ENCODE data around the gene PPP5C. TPM values are rescaled to one million over a fixed set of nuclear protein-coding genes. Genes with fewer than 3 reads are reported as not detected.
A peak's percentile ranks its signal among the peaks of the same experiment; 100 is the strongest.

The PPP5C gene
- polyA plus RNA-seq, 3 donors = 102 to 106 (median 104) TPM

DNA sequence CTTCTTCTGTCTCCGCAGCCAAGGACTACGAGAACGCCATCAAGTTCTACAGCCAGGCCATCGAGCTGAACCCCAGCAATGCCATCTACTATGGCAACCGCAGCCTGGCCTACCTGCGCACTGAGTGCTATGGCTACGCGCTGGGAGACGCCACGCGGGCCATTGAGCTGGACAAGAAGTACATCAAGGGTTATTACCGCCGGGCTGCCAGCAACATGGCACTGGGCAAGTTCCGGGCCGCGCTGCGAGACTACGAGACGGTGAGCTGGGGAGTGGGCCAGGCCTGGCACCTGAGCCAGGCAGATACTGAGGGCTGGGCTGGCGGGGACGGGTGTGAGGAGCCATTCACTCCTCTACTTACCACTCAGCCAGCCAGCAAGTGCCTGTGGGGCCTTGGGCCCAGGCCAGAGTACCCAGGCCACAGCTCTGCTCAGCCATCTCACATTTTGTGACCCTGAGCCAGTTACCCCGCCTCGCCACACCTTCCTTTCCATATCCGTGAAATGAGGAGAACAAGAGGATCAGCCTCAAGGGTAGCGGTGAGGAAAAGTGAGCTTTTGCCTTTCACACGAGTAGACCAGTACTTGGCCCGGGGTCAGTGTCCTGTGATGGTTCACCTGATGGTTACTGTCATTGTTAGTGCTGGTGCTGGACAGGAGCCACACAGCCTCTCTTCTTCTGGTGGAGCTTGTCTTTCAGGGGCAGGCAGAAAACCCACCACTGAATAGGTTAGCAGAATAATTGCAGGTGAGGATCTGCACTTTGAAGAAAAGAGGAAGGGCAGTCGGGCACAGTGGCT lies 7.0 kb downstream of the PPP5C start:
- DNase-seq (ENCODE audit: extremely low read depth in 1 of 11, low read depth in 9 of 11, low spot score in 4 of 11) = no peak

DNA sequence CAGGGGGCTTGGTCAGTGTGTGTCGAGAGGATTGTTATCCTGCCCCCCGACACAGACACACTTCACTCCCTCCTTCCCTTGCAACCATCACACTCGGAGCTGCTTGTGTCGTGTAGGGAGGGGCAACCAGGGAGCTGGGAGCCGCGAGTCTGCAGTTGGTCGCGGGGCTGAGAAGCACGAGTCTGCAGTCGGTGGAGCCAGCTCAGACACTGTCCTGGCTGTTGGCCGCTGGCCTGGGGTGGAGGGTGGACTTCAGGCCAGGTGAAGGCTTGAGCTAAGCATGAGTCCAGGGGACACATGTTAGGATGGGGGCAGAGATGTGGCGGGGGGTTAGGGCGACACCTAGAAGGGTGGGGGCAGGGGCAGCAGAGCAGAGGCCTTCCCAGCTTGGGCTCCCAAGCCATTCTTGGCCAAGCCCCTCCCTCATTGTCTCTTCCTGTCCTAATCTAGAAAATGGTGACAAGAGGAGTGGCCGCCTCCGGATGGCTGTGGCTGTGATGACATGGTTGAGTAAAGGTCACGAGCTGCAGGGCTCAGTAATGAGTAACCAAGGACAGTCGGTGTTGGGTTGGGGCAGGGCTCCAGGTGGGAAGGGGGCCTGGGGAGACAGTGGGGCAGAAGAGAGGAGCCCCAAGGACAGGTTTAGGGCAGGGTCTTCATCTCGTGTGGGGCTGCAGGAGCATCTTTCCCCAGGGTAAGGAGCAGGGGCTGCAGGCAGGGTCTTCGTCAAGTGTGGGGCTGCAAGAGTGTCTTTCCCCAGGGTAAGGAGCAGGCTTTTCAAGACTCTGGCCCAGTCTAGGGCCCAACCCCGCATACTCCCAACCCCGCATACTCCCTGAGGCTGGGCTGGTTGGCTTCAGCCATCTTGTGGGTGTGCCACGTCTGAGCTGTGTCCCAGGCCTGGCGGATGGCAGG lies 8.6 kb downstream of the PPP5C start:
- no peak for DNase-seq (ENCODE audit: extremely low read depth in 1 of 11, low read depth in 9 of 11, low spot score in 4 of 11)

DNA sequence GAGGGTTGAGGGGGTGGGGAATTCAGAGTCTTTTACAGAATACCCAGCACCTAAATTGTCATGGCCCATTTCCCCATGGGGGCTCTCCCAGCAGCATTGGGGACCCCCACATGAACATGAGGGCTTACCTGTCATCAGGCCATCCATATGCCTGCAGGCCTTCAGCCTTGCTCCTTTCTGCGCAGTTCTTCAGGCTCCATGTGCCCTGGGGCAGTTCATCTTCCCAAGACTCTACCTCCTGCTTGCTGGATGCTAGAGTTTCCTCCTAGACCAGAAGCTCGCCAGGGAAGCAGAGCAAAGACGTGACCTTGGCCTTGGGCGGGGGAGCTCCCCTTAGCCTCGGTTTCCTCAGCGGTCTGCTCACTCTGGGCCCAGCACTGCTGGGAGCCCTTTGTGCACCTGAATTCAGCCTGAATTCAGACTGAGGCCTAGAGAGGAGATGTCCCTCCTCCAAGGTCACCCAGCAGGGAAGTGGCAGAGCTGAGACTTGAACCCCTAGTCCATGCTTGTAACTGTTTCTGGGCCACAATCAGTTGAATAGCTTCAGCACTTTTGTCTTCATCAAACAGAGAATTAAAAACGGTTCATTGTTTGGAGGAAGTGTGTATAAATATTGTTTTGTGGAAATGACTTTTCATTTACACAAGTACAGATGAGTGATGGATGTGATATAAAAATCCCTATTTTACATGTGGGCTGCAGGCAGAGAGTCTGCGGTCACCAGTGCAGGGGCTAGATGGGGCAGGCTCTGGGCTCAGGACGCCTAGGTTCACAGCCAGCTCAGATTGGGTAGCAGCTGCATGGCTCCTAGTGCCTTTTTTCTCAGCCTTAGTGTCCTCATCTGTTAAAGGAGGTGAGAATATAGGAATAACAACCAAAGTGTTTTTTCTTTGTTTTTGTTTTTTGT lies 9.5 kb downstream of the PPP5C start:
- DNase-seq (ENCODE audit: extremely low read depth in 1 of 11, low read depth in 9 of 11, low spot score in 4 of 11) = no peak

DNA sequence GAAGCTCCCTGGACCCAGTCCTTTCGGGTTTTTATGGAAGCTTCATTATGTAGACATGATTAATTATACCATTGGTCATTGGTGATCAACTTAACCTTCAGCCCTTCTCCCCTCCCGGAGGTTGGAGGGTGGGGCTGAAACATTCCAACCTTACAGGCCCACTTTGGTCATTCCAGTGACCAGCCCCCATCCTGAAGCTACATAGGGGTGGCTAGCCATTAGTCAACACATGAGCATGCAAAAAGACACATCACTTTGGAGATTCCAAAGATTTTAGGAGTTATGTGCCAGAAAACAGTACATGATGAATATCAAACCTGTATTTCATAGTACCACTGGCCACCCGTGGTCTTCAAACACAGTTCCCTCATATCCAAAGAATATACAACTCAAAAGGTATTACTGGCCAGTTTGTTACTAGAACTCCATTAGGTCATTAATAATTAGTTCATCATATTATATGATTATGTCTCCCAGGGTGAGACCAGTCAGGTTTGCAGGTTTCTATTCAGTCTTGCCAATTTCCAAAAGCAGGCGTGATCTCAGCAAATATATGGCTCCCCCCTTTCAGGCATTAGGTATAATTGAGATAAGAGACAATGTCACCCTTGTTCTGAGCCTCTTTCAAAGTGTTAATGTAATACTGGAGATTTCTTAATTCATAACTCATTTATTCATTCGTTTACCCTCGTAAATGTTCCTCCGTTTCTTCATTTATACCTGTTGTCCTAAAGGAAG lies 11.1 kb downstream of the PPP5C start:
- DNase-seq (ENCODE audit: extremely low read depth in 1 of 11, low read depth in 9 of 11, low spot score in 4 of 11) = no peak

DNA sequence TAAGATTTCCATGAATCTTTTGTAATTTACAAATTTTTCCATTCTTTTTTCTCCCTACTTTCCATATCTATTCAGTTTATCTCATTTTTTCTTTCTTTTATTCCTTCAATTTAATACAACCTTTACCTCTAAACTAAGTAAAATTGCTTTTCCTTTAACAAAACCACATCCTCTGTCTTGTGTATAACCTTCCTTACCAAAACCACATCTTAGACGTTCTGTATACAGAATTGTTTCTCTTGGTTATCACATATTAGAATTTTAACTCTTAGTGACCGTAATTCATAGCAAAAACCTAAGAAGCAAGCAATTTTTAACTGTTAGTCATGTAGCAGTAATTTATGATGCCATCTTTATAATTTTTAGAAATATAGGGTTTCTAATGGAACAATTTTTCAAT lies 15.0 kb downstream of the PPP5C start:
- no peak for DNase-seq (ENCODE audit: extremely low read depth in 1 of 11, low read depth in 9 of 11, low spot score in 4 of 11)

DNA sequence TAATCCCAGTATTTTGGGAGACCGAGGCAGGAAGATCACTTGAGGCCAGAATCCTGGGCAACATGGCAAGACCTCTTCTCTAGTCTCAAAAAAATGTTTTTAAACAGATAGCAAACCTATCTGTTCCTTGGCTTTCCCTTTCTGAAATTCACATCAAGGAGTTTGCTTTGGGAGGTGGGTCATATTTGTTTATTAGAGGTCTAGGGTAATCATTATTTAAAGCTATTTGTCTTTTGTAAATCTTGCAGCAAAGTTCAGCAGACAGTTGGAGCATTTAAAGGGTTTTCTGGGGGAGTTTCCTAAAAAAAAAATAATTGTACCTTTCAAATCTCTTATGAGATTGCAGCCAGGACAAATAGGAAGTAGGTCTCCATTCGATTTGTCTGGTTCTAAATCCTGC lies 17.5 kb downstream of the PPP5C start:
- no peak for DNase-seq (ENCODE audit: extremely low read depth in 1 of 11, low read depth in 9 of 11, low spot score in 4 of 11)

DNA sequence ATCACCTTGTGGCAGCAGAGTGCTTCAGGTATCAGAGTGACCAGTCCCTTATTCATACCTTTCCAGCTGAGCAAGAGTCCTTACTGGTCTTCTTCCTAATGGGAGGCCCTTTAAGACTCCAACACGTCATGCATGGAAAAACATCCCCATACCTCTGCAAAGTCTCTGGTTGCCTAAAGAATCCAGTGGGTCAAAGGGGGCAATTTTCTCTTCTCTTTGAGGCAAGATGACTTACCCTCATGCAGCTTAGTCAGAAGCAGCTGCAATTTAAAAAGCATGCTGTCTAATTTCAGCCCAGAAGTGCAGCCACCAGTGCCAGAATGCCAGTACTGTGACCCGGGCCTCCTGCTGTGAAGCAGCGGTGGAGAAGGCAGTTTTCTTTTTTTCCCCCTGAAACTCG lies 18.7 kb downstream of the PPP5C start:
- DNase-seq (ENCODE audit: extremely low read depth in 1 of 11, low read depth in 9 of 11, low spot score in 4 of 11) = no peak

DNA sequence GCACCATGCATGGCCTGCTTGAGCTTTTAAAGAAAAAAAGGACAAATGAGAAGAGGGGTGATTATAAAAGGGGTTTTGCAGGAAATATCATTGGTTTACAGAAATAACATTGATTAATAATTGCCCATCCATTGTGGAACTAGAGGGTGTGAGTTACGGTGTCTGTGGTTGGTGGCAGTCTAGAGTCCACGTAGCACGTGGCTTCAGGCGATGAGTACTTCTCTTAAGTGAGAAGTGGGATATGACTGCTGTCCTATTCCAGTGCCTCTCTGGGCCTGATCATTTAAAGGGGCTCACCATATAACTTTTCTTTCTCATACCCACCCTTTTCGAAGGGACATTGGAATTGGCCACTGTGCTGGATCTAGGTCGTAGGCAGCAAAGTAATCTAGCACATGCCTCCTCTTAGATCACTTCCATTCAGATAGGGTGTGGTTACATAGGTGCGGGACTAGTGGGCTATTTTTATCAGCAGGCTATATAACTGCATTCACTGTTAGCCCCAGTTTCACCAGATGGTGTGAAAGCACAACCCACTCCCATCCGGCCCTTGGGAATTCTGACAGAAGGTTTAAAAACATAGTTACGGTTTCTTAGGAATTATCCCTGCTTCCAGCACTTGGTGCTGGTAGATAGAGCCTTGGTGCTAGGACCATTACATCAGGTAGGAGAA lies 19.9 kb downstream of the PPP5C start:
- DNase-seq (ENCODE audit: extremely low read depth in 1 of 11, low read depth in 9 of 11, low spot score in 4 of 11) = no peak

DNA sequence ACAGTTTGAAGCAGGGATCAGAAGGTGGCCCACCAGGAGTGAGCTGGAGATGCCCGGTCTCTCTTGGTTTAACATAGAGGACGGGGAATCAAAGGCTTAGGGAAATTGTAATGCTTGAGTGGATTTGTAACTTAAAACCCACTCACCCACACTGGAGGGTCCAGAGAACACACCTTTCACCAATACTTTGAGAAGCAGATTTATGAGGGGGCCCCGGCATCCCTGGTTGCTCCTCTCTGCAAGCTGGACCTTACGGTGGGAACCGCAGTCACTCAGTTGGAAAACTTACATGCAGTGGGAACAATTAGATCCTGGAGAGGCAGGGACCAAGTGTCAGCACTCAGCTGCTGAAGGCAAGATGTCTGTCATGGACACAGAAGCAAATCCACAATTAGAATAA lies 20.5 kb downstream of the PPP5C start:
- peak in 5 of 11 donors; percentile 14 to 59 (median 37) for DNase-seq (ENCODE audit: extremely low read depth in 1 of 11, low read depth in 9 of 11, low spot score in 4 of 11)

DNA sequence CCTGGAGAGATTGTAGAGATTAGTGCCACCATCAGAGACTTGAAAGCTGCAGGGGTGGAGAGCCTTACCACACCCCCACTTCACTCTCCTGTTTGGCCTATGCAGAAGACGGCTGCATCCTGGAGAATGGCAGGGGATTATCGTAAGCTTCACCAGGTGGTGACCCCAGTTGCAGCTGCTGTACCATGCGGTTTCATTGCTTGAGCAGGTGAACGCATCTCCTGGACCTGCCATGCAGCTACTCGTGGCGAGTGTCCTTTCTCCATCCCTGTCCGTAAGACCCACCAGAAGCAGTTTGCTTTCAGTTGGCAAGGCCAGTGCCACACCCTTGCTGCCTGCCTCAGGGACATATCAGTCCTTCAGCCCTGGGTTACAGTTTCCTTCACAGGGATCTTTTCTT lies 21.2 kb downstream of the PPP5C start:
- no peak for DNase-seq (ENCODE audit: extremely low read depth in 1 of 11, low read depth in 9 of 11, low spot score in 4 of 11)

DNA sequence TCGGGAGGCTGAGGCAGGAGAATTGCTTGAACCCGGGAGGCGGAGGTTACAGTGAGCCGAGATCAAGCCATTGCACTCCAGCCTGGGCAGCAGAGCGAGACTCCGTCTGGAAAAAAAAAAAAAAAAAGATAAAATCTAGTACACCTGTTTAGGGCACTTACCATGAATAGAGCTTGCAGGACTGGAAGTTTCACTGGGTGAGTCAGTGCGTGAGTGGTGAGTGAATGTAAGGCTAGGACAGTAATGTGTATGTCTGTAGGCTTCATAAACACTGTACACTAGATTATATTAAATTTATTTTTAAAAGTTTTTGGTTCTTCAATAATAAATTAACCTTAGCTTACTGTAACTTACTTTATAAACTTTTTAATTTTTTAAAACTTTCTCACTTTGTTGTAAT lies 22.9 kb downstream of the PPP5C start:
- DNase-seq (ENCODE audit: extremely low read depth in 1 of 11, low read depth in 9 of 11, low spot score in 4 of 11) = no peak

DNA sequence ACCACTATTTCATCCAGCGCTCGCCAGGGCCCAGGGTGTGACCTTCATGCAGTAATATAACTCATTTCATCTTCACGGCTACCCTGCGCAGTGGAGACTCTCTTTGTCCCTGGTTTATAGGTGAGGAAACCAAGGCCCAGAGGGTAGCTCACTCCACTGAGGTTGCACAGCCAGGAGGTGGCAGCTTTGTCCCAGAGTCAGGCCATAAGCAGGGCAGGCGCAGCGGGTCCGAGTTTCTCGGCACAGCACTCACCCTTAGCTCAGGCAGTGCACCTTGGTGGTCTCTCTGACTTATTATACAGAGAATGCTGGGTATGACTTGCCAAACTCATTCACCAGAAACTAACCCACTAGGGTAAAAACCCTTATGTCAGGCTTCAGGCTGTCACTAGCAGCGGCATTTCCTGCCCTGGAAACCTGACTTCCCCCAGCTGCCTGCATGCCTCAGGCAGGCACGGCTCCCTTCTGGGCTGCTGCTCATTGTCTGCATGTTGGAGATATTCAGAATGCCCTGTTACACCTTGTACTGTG lies 24.5 kb downstream of the PPP5C start:
- no peak for DNase-seq (ENCODE audit: extremely low read depth in 1 of 11, low read depth in 9 of 11, low spot score in 4 of 11)

DNA sequence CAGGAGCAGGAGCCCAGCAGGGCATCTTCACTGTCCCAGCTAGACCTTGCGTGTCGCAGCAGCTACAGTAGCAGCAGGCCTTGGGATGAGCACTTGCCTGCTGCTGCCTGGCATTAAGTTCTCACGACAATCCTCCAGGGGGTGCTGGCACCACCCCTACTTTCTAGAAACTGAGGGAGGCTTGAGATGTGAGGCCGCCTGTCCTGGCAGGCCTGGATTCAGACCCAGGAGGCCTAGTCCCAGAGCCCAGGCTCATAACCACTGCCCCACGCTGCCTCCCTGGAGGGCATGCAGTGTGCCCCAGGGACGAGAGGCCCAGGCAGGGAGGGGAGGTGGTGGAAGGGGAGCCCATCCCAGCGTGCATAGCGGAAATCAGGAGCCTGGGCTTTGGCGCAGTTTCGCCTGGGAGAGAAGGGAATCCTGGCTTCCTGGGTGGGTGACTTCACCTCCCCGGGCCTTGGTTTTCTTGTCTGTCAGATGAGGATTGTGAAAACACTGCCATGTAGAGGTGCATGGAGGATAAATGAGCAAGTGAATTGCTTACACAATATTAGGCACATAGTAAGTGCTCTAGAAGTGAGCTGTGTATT lies 26.1 kb downstream of the PPP5C start:
- DNase-seq (ENCODE audit: extremely low read depth in 1 of 11, low read depth in 9 of 11, low spot score in 4 of 11) = no peak

DNA sequence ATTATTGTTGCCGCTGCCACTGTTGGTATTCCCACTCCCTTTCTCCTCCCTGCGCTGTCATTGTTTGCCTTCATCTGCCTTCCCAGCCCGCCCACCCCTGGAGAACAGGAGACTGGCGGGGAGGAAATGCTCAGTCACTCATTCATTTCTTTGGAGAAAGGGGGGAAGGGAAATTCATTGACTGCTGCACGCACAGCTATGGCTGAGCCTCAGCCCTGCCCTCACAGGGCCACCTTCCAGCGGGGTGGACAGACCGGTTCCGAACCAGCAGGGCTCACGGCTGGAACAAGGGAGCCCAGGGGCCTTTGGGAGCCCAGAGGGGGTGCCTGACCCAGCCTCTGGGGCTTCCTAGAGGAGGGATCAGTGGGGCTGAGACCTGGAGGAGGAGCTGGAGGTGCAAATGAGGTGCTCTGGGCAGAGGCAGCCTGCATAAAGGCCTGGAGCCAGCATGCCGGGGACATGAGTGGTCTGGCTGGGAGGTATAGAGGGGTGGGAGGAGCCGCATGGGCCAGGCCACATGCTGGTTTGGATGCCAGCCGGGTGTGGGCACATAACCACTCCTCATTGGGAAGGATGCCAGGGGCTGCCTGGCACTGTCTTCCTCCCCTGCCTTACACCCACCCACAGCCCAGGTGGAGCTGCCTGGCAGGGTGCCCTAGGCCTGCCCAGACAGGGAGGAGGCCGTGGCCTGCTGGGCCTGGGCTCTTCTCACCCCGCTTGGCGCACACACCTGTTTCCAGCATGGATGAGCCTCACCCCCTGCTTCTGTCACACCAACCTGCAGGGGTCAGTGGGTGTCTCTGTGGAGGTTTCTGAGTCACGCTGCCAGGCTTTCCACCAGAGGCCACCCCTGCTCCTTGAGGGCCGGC lies 26.8 kb downstream of the PPP5C start:
- DNase-seq (ENCODE audit: extremely low read depth in 1 of 11, low read depth in 9 of 11, low spot score in 4 of 11) = peak in 3 of 11 donors; percentile 20 to 36 (median 29)

DNA sequence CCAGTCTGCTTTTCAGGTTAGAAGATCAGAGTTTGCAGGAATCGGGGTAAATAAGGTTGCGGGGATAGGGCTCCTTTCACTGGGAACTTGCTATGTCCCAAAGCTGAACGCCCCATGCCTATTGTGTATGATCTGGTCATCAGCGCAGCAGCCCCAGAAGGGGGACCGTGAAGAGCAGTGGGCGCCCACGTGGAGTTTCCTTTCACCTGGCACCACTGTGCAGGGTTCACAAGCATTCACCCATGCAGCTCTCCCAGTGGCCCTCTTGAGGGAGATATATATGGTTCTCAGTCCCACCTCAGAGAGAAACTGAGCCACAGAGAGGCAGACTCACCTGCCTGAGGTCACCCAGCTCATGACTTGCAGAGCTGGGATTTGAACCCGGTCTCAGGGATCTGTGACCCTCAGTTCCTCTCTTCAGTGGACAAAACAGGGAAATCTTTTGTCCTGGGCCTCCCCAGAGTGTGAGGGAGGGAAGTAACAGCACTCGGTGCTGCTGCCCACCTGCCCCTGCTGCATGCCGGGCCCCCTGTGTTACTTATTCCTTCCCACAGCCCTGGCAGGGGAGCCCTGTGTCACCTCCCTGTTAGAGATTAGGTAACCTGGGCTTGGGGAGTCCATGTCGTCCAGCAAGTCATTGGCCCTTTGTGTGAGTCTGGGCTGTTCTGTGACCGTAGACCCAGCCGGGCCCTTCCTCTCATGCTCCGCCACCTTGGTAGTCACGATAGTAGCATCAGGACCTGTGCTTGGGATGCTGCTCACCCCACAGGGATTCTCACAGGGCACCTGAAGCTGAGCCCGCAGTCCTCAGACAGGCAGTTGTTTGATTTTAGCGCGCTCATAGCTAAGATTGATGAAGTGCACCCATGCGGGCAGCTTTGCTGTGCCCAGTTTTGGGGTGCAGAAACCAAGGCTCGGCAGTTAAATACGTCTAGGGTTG lies 27.9 kb downstream of the PPP5C start:
- no peak for DNase-seq (ENCODE audit: extremely low read depth in 1 of 11, low read depth in 9 of 11, low spot score in 4 of 11)

All from renal cortex interstitium (tissue), 11 donors.